Fibroblast of the conjunctiva (primary cell): Measurements from ENCODE around the gene LMTK3.

ENCODE experiments used
- DNase-seq: peaks from one replicate; pipeline ENCODE4 v3.0.0-alpha.2; 2010; ENCODE audit warnings: low read depth

LMTK3 gene

GRCh38 chr19:48446579-48446978 is 65.1 kb downstream of the LMTK3 start:
- no peak for DNase-seq

DNA sequence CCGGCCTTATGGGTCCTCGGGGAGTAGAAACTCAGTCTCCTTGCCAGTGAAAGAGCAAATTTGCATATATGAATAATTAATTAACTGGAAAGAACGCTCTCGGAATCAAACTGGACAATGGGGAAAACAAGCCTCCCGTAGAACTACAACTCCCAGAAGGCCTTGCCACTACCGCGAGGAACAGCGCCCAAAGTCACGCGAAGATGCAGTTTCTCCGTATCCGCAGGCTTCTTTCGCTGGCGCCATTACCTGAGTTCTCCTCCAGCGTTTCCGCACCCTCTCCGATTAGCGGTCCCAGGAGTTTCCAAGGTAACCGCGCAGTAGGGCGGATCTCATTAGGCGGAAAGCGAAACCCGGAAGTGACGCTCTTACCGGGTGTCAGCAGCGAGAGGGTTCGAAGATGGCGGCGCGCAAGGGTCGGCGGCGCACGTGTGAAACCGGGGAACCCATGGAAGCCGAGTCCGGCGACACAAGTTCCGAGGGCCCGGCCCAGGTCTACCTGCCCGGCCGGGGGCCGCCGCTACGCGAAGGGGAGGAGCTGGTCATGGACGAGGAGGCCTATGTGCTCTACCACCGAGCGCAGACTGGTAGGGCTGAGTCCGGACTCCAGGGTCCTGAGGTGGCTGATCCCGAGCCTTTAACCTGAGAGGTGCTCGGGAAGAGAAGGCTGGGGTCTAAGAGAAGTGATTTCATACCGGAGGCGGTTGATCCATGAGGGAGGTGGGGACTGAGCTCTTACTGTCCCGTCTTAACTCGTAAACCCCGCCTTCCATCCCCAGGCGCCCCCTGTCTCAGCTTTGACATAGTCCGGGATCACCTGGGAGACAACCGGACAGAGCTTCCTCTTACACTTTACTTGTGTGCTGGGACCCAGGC is 65.8 kb downstream of the LMTK3 start, which contains the start of gene GRWD1:
Gene GRWD1, plus strand, starts transcription at position 378 of the 876 bp plus-strand sequence. Its CDS starts 23 bp downstream, at position 401.
- peak; percentile 89 for DNase-seq

- peak; percentile 89 for DNase-seq
These were observed 66.4 kb downstream of the LMTK3 start for GRCh38 chr19:48445256-48445605.

DNA sequence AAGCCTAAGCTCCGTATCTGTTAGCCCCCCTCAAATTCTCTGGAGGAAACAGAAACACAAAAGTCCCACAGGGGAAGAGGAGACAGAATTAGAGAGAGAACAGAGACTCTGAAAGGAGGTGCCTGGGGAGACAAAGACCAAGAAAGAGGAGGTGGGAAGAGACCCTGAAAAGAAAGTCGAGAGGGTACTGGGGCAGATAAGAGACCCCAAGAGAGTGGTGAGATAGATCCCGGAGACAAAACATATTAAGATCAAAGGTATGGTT is 66.8 kb downstream of the LMTK3 start:
- DNase-seq, result no peak

GRCh38 chr19:48444129-48444935 is 67.3 kb downstream of the LMTK3 start:
- DNase-seq, result no peak

DNA sequence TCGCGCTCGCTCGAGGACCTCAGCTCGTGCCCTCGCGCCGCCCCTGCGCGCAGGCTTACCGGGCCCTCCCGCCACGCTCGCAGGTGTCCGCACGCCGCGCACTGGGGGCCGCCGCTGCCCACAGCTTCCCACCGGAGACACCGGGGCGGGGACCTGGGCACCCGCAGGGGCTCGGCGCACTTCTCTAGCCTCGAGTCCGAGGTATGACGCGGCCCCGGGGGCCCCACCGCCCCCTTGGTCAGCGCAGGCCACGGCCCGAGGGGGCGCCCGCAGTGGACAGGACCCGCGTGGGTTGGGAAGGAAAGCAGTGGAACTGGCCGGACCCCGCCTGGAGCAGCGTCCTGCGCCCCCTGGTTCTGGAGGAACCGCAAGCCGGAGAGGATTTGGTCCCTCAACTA is 67.9 kb downstream of the LMTK3 start:
- DNase-seq, result no peak

DNA sequence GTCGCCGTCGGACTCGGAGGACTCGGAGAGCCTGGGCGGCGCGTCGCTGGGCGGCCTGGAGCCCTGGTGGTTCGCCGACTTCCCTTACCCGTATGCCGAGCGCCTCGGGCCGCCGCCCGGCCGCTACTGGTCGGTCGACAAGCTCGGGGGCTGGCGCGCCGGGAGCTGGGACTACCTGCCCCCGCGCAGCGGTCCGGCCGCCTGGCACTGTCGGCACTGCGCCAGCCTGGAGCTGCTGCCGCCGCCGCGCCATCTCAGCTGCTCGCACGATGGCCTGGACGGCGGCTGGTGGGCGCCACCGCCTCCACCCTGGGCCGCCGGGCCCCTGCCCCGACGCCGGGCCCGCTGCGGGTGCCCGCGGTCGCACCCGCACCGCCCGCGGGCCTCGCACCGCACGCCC is 68.4 kb downstream of the LMTK3 start:
- no peak for DNase-seq

DNA sequence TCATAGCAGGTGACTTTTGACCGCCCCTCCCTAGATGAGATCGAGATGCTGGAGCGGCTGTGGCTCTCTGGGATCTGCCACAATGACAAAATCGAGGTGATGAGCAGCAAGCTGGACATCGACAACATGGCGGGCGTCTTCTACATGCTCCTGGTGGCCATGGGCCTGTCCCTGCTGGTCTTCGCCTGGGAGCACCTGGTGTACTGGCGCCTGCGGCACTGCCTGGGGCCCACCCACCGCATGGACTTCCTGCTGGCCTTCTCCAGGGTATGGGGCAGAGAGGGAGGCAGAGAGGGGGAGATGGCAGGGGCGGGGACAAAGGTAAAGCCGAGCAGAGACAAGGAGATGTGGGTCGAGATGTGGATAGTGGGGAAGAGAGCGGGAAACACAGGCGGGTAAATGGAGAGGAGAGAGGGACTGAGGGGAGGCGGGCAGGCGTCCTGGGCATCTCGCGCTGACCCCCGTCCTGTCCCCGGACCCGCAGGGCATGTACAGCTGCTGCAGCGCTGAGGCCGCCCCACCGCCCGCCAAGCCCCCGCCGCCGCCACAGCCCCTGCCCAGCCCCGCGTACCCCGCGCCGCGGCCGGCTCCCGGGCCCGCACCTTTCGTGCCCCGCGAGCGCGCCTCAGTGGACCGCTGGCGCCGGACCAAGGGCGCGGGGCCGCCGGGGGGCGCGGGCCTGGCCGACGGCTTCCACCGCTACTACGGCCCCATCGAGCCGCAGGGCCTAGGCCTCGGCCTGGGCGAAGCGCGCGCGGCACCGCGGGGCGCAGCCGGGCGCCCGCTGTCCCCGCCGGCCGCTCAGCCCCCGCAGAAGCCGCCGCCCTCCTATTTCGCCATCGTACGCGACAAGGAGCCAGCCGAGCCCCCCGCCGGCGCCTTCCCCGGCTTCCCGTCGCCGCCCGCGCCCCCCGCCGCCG is 69.3 kb downstream of the LMTK3 start:
- no peak for DNase-seq

GRCh38 chr19:48441360-48442050 is 70.1 kb downstream of the LMTK3 start:
- no peak for DNase-seq

GRCh38 chr19:48436586-48436985 is 75.0 kb downstream of the LMTK3 start:
- no peak for DNase-seq
